Measurements from ENCODE around the gene ICAM1.

DNA sequence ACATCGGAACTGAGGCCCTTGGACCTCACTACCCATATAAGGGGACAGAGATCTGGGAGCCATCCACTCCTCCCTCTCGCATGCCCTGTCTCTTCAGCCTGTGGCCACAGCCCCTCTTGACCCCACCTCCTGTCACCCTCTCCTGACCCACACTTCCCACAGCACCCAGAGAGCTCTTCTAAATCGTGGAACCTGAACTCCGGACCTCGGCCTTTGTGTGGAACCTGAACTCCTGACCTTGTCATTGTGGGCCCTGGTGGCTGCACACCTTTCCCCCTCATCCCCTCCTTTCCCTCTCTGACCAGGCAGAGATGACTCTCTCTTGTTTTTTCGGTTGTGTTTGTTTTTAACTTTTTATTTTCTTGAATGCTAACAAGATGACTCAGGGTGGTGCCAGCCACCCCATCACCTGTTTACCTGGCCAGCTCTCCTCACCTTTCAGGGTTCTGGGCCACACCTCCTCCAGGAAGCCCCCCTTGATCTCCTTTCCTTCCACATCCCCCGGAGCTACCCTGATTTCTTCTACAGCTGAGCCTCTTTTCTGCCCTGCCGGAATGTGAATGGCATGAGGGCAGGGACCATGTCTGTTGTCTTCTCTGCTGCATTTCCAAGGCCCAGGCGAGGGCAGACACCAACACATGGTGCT, 13.8 kb upstream of the ICAM1 start:
- TF ChIP-seq, protein P1, sequence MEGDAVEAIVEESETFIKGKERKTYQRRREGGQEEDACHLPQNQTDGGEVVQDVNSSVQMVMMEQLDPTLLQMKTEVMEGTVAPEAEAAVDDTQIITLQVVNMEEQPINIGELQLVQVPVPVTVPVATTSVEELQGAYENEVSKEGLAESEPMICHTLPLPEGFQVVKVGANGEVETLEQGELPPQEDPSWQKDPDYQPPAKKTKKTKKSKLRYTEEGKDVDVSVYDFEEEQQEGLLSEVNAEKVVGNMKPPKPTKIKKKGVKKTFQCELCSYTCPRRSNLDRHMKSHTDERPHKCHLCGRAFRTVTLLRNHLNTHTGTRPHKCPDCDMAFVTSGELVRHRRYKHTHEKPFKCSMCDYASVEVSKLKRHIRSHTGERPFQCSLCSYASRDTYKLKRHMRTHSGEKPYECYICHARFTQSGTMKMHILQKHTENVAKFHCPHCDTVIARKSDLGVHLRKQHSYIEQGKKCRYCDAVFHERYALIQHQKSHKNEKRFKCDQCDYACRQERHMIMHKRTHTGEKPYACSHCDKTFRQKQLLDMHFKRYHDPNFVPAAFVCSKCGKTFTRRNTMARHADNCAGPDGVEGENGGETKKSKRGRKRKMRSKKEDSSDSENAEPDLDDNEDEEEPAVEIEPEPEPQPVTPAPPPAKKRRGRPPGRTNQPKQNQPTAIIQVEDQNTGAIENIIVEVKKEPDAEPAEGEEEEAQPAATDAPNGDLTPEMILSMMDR (IDR thresholded peaks at IDR 0.05) = no peak
- TF ChIP-seq POLR2A (IDR thresholded peaks at IDR 0.05) = no peak

All from thyroid gland (tissue), 4 donors.